GF-D8 (cell line): ENCODE results near the gene PRKCA.
"Not testable (repeated sequence)": the region's sequence is repeated elsewhere in the genome, so short reads cannot be mapped to it uniquely, and the experiment has no call there.

Experiments
- DNase-seq: peaks from one replicate; lab custom pipeline; 2025; lab: John Stamatoyannopoulos, UW

PRKCA gene

GRCh38 chr17:66290101-66290722, 12.2 kb upstream of the PRKCA start:
- DNase-seq: no peak

- DNase-seq: no peak
Observed at GRCh38 chr17:66292353-66292752, 10.1 kb upstream of the PRKCA start.

GRCh38 chr17:66296289-66296725, 6.1 kb upstream of the PRKCA start:
- no peak for DNase-seq

- DNase-seq: not testable (repeated sequence)
Observed at GRCh38 chr17:66297443-66297842, 5.0 kb upstream of the PRKCA start.

- no peak for DNase-seq
Observed at GRCh38 chr17:66299711-66300110, 2.7 kb upstream of the PRKCA start.

- DNase-seq: no peak
Observed at GRCh38 chr17:66300956-66301355, 1.5 kb upstream of the PRKCA start.

- DNase-seq: no peak
Observed at GRCh38 chr17:66301367-66301863, 998 bp upstream of the PRKCA start.

GRCh38 chr17:66302761-66303626, 581 bp downstream of the PRKCA start:
- no peak for DNase-seq

- DNase-seq: peak; percentile 43
Observed at GRCh38 chr17:66304304-66305174, 2.1 kb downstream of the PRKCA start.

- no peak for DNase-seq
Observed at GRCh38 chr17:66306446-66306845, 4.0 kb downstream of the PRKCA start.

- no peak for DNase-seq
Observed at GRCh38 chr17:66307257-66307656, 4.8 kb downstream of the PRKCA start.

GRCh38 chr17:66308856-66309255, 6.4 kb downstream of the PRKCA start:
- no peak for DNase-seq

- DNase-seq: no peak
Observed at GRCh38 chr17:66309793-66310192, 7.4 kb downstream of the PRKCA start.

GRCh38 chr17:66310528-66311148, 8.2 kb downstream of the PRKCA start:
- DNase-seq: no peak

GRCh38 chr17:66312912-66313311, 10.5 kb downstream of the PRKCA start:
- DNase-seq: no peak

GRCh38 chr17:66313325-66313724, 10.9 kb downstream of the PRKCA start:
- no peak for DNase-seq

- DNase-seq: no peak
Observed at GRCh38 chr17:66313995-66314659, 11.7 kb downstream of the PRKCA start.

GRCh38 chr17:66317629-66318028, 15.2 kb downstream of the PRKCA start:
- DNase-seq: no peak

- DNase-seq: no peak
Observed at GRCh38 chr17:66319226-66319625, 16.8 kb downstream of the PRKCA start.

GRCh38 chr17:66322764-66323163, 20.4 kb downstream of the PRKCA start:
- no peak for DNase-seq

- not testable (repeated sequence) for DNase-seq
Observed at GRCh38 chr17:66324381-66325004, 22.1 kb downstream of the PRKCA start.
